DMS79 (cell line): ENCODE data around the gene IRF2BPL.
A peak's percentile ranks its signal among the peaks of the same experiment; 100 is the strongest.

Experiments
- DNase-seq: peaks from one replicate; lab custom pipeline; 2025; lab: John Stamatoyannopoulos, UW

The IRF2BPL gene

DNA sequence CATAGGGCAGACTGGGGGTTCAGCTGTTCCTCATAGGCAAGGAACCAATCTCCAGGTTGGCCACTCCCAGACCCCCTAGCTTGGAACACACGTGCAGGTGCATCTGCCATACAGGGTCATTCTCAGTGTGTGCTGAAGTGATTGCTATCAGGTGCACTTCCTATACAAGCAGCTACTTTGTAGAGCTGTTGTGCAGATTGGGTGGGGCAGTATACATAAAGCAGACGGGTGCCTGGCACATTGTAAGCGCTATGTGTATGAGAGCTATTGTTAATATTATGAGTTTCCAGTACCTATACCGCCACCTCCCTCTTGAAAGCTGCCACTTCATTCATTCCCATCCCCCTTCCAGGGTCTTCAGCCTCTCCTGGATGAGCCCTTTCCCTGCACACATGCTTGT is 17.3 kb downstream of the IRF2BPL start:
- no peak for DNase-seq

DNA sequence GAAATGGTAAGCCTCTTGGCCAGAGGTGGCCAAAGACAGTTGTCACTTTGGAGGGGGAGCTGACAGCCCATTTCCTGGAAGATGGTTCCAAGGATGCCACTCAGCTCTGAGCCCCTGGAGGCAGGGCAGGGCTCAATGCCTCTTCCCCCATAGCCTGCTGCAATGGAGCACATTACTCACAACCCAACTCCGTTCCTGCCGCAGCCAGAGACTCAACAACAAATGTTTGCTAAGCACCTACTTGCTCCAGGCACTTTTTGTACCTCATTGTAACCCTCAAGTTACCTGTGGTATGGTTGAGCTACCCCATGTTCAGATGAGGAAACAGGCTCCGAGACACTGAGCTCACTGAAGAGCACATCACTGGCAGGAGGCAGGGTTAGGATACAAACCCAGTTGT is 19.5 kb downstream of the IRF2BPL start:
- DNase-seq, result no peak

DNA sequence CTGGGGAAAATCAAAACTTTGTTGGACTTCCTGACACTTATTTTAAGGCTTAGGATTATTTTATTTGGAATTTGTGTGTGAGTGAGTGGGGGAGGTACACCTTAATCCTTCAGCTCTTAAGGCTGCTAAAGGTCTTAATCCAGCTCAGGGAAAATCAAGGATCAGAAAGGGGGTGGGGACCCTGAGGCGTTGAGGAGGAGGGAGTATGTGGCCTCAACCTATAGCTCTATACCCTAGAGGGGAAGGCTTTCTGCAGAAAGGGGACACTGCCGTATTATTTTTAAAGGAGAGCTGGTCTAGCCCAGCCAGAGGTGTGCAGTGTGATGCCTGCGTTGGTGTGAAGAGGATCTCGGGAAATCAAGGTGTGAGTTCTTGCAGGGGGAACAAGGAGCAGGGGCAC is 20.0 kb downstream of the IRF2BPL start:
- no peak for DNase-seq

DNA sequence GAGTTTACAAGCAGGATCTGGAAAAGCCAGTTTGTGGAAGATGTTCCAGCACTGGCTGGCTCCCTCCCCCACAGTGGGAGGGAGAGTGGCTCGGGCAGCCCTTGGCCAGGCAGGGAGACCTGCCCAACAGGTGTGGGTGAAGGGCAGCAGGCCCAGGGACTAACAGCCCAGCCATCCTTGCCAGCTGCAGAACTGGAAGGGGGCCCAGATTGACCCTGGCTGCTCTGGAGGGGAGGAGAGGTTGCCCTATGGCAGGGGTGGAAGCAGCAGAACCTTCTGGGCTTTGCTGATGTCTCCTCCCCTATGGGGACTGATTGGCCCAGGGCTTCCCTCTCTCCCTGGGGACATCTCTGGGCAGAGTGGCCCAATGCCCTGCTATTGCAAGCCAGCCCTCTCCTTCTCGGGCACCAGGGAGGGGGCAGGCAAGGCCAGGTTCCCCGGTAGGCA is 20.5 kb downstream of the IRF2BPL start:
- peak; percentile 58 for DNase-seq

GRCh38 chr14:77007183-77007974 is 21.1 kb downstream of the IRF2BPL start:
- no peak for DNase-seq

GRCh38 chr14:77006132-77006531 is 22.4 kb downstream of the IRF2BPL start:
- DNase-seq, result no peak

GRCh38 chr14:77005559-77005958 is 22.9 kb downstream of the IRF2BPL start:
- no peak for DNase-seq

DNA sequence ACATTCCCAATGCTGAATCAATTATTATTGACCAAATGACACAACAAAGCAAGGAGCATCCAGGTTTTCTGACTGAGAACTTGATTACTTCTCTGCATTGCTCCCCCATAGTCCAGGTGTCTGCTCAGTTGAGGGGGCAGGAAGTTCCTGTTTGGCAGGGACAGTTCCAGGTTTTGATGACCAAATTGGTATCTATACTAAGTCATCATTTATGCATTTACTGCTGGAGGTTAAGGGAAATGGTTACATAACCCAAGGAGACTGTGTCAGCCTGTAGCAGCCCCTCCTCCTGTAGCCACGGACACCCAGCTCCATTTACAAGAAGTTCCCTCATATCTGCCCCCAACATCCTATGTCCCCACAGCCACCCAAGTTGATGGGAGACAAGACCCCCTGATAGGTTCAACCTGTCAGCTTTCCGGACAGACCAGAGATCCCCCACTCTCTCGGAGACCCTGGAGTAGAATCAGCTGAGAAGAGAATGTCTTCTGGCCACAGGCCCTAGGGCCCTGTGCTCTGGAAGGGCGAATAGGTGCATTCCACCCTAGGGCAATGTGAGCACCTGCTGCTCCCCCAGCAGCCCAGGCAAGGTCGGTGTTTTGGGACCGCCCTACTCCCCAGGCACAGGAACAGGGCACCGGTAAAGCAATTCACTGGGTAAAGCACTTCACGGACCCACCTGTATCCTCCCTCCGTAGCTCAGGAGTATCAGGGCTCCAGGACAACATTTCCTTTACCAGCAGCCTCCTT is 23.6 kb downstream of the IRF2BPL start:
- no peak for DNase-seq

GRCh38 chr14:77003960-77004710 is 24.4 kb downstream of the IRF2BPL start:
- no peak for DNase-seq

DNA sequence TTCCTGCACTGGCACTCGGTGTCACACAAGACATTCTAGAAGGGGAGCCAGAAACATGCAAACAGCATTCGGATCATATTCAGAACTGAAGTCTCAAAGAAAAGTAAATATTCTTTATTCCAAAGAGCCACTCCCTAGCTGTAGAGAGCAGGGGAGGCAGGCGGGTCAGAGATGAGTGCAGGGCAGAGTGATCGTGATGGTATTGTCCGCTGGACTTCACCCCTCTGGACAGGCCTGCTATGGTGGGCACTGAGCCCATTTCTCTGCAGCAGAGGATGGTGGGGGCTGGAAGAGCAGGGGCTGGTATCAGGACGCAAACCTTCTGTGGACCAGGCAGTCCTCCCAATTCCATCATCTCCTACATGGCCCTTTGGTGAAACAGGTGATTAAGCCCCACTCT is 25.6 kb downstream of the IRF2BPL start:
- no peak for DNase-seq

DNA sequence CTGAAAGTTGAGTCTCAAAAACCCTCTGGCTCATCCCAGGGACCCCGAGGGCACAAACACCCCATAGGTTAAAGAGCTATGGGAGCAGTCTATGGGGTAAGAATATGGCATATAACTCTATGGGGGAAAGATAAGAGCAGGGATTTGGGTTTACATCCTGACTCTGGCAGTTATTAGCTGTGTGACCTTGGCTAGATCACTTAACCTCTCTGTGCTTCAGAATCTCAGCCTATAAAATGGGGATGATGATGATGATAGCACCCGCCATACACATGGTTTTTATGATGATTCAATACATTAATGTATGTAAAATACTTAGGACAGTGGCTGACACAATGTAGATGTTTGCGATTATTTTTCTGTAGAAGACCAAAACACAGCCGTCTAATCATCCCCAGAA is 26.2 kb downstream of the IRF2BPL start:
- no peak for DNase-seq

DNA sequence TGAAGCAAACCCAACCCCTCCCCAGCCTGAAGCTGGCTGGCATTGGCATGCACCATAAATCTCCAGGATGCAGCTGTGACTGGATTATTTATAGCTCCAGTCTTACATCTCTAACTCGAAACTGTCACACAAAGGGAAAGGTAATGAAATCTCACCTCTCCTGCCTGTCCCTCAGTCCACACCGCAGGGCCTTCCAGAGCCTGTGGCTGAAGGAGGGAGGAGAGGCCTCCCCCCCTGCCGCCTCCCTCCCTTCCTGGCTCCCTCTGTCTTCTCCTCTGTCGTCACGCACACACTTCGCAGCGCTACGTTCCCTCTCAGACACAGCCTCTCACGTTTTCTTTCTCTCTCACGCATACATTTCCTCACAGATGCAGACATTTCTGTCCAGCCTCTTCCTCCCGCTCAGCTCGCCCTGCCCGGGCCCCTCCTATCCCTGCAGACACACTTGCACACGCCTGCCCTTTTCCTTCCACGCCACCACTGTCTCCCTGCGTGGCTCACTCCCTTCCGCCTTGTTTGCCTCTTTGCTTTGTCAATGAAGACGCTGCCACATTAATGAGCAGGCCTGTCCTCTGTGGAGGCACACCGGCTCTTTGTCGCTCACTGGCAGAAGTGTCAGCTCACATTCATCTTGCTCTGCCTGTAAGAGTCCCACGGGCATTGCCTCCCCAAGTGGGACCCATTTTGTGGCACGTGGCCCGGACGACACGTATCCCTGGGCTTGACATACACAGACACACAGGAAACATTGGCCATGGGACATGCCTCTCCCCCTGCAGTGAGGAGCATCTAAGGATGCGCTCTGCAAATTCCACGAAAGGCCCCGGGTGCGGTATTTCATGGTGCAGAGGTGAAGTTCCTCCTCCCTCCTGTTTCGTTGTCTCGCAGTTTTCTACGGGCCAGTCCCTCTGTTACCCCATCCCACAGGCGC is 27.9 kb downstream of the IRF2BPL start:
- peak; percentile 73 for DNase-seq

DNA sequence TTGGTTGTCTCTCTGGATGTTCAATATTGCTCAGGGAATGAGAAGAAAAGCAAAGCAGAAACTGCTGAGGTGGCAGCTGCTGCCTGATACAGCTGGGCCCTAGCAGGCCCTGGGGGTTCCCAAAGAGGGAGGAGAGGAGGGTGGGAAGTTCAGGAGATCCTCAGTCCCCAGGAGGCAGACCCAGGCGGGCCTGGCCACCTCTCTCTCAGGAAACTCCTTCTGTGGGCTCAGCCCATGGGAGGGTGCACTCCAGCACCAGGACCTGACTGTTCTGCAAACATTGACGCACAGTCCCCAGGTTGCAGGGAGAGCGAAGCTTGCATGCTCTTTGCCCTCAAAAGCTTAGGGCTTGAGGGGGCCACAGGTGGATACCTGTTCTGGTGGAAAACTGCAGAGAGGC is 29.6 kb downstream of the IRF2BPL start:
- DNase-seq, result no peak

GRCh38 chr14:76997257-76997970 is 31.1 kb downstream of the IRF2BPL start:
- DNase-seq, result no peak

- no peak for DNase-seq
Observed at GRCh38 chr14:76996563-76997146, 31.9 kb downstream of the IRF2BPL start.

DNA sequence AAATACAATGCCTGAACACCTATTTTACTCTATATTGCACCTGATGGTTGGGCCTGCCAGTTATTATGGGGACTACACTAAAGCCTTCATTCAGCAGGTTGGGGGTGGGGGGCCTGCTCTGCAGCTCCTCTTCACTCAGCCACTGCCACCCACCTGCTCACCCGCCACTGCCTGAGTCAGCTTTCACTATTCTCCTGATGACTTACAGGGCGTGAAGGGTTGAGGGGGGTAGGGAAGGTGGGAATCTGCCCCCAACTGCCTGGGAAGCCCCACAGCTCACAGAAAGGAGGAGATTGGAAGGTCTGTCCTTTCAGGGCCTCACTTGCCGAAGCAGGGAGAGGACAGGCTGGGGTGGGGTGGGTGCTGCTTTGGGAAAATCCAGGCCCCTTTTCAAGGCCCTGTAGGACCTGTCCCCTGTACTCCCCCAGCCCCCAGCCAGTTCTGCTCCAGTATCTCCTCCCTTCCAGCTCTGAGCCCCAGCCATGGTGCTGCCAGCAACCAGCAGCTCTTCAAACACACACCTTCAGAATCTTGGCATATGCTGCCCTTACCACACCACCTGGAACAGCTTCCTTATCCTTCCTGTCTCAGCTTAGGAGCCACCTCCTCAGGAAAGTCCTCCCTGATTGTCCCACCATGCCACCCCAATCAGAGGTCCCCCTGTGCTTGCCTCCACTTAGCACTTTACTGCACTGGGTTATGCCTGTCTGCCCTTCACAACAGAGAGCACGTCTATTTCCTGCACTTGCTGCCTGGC is 33.1 kb downstream of the IRF2BPL start:
- no peak for DNase-seq

DNA sequence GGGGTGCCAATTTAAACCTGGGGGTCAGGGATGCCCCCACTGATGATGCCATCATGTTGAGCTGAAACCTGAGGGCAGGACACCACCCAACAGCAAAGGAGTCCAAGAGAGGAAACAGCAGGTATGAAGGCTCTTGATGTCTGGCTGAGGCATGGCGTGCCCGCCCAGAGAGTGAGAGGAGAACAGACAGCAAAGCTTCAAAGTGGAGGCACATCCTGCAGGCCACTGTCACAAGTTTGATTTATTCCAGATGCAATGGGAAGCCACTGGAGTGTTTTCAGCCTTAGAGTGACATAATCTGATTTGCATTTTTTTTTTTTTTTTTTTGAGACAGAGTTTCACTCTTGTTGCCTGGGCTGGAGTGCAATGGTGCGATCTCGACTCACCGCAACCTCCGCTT is 34.8 kb downstream of the IRF2BPL start:
- no peak for DNase-seq

- DNase-seq, result no peak
Observed at GRCh38 chr14:76990084-76990483, 38.4 kb downstream of the IRF2BPL start.

- no peak for DNase-seq
Observed at GRCh38 chr14:76987956-76988520, 40.5 kb downstream of the IRF2BPL start.

DNA sequence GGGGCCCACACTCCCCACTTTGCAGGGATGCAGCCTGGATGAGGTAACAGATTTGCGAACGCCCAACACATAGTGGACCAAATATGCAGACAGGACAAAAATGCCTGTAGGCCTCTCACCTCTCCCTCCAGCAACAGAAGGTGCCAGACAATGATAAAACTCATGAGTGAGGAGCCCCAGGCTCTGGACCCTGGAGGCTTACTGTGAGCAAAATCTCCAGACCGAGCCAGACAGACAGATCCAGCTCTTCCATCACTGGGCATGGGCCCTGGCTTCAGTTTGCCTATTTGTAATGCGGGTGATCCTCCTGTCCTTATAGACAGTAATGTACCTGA is 42.3 kb downstream of the IRF2BPL start:
- no peak for DNase-seq
